GM10266 (cell line): ENCODE measurements around the gene NTM.

Experiments
- DNase-seq: peaks from one replicate; pipeline ENCODE4 v3.0.0; 2012; ENCODE audit errors: extremely low spot score
- CTCF ChIP-seq: IDR thresholded peaks from 2 replicates; pipeline ENCODE4 v1.5.1; 2012; ENCODE audit warnings: mild to moderate bottlenecking, low read depth; ENCODE audit not compliant: control insufficient read depth, insufficient read depth; ENCODE audit errors: missing control alignments

The NTM gene

GRCh38 chr11:132134322-132134721 lies 763.9 kb downstream of the NTM start:
- no peak for TF ChIP-seq CTCF
- no peak for DNase-seq

- TF ChIP-seq CTCF, result no peak
- no peak for DNase-seq
Observed at GRCh38 chr11:132137289-132137980, 767.0 kb downstream of the NTM start.

DNA sequence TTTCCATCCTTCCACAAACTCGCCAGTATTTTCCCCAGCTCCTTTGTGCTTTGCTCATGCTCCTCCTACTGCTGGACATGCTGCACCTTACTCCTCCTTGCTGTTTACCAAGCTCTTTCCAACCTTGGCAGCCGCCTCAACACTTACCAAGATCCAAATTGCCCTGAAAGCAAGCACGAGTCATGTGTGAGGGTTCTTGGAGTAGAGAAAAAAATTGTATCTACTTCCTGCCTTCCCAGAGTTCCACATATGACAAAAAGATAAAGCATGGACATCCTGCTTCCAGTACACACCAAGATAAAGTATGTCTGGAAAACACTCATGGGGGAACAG lies 767.5 kb downstream of the NTM start:
- DNase-seq, result no peak
- no peak for TF ChIP-seq CTCF

DNA sequence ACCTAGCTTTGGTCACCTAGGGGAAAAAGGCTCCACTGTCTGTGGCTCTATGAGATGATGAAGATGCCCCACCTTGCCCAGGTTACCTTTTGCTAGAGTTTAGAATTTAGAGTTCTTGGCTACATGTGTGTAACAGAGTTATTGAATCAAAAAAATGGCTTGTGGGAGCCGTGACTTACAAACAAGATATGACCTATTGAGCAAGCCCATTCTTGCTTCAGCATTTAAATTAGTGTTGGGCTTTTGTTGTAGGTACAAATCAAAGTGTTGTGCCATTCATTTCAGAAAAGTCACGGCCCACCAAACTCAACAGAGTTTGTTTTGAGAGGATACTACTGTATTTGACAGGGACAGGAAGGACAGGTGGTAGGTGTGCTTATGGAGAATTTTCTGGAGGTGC lies 768.8 kb downstream of the NTM start:
- no peak for TF ChIP-seq CTCF

GRCh38 chr11:132140056-132140455 lies 769.6 kb downstream of the NTM start:
- DNase-seq, result no peak

More for the DNA sequence above, 768.8 kb downstream of the NTM start:
- DNase-seq, result no peak

GRCh38 chr11:132142121-132142520 lies 771.7 kb downstream of the NTM start:
- no peak for DNase-seq
- no peak for TF ChIP-seq CTCF

More at GRCh38 chr11:132140056-132140455, 769.6 kb downstream of the NTM start:
- no peak for TF ChIP-seq CTCF

GRCh38 chr11:132142554-132142953 lies 772.1 kb downstream of the NTM start:
- TF ChIP-seq CTCF, result no peak
- DNase-seq, result no peak
